Forelimb muscle (tissue), 1 donor: ENCODE measurements around the gene HTRA3. TPM values are rescaled to one million over a fixed set of nuclear protein-coding genes. Genes with fewer than 3 reads are reported as not detected.
"Not testable (repeated sequence)": the region's sequence is repeated elsewhere in the genome, so short reads cannot be mapped to it uniquely, and the experiment has no call there.

Source experiments
- DNase-seq: peaks from one replicate; pipeline ENCODE4 v3.0.0-alpha.2; 2013; ENCODE audit warnings: low read depth
- polyA plus RNA-seq: library from polyadenylated mRNA; unstranded; fragments of 120-200 nt; gene quantifications from one replicate; pipeline ENCODE4 v1.2.1, GENCODE V29; 2013; ENCODE audit not compliant: insufficient read length

Gene HTRA3
- polyA plus RNA-seq, 1 donor, result 47.5 TPM

GRCh38 chr4:8342651-8343261 is 73.2 kb downstream of the HTRA3 start:
- DNase-seq, result no peak

GRCh38 chr4:8343262-8343966 is 73.9 kb downstream of the HTRA3 start:
- DNase-seq, result no peak

- no peak for DNase-seq
Observed at GRCh38 chr4:8343967-8344331, 74.4 kb downstream of the HTRA3 start.

GRCh38 chr4:8344377-8344776 is 74.8 kb downstream of the HTRA3 start:
- no peak for DNase-seq

- DNase-seq, result no peak
Observed at GRCh38 chr4:8345053-8345945, 75.7 kb downstream of the HTRA3 start.

GRCh38 chr4:8345946-8346814 is 76.6 kb downstream of the HTRA3 start:
- no peak for DNase-seq

GRCh38 chr4:8346838-8347605 is 77.5 kb downstream of the HTRA3 start:
- DNase-seq, result no peak

- DNase-seq, result no peak
Observed at GRCh38 chr4:8347660-8348059, 78.1 kb downstream of the HTRA3 start.

GRCh38 chr4:8348071-8348470 is 78.5 kb downstream of the HTRA3 start:
- DNase-seq, result no peak

GRCh38 chr4:8349236-8349635 is 79.7 kb downstream of the HTRA3 start:
- not testable (repeated sequence) for DNase-seq

- no peak for DNase-seq
Observed at GRCh38 chr4:8349664-8350236, 80.2 kb downstream of the HTRA3 start.

GRCh38 chr4:8350352-8350751 is 80.8 kb downstream of the HTRA3 start:
- no peak for DNase-seq

GRCh38 chr4:8350841-8351461 is 81.4 kb downstream of the HTRA3 start:
- no peak for DNase-seq

- no peak for DNase-seq
Observed at GRCh38 chr4:8351931-8352367, 82.4 kb downstream of the HTRA3 start.

- DNase-seq, result no peak
Observed at GRCh38 chr4:8352368-8353157, 83.0 kb downstream of the HTRA3 start.

- no peak for DNase-seq
Observed at GRCh38 chr4:8353158-8353669, 83.7 kb downstream of the HTRA3 start.

GRCh38 chr4:8353912-8354453 is 84.4 kb downstream of the HTRA3 start:
- no peak for DNase-seq

GRCh38 chr4:8355306-8355705 is 85.8 kb downstream of the HTRA3 start:
- no peak for DNase-seq
